Esophagus (tissue), 2 donors: ENCODE results near the gene SYNE1. TPM values are rescaled to one million over a fixed set of nuclear protein-coding genes. Genes with fewer than 3 reads are reported as not detected.

Experiments used
- H3K27ac ChIP-seq, 2 donors: one replicate each; pipeline ENCODE4 v1.5.1; 2013; ENCODE audit warnings: low read depth in 2 of 2, mild to moderate bottlenecking in 2 of 2, inconsistent platforms in 1 of 2, low read length in 1 of 2, moderate library complexity in 1 of 2
- H3K27me3 ChIP-seq, 2 donors: one replicate each; pipeline ENCODE4 v1.6.1; 2013; ENCODE audit warnings: low read length in 2 of 2, control low read depth in 1 of 2, mild to moderate bottlenecking in 1 of 2; ENCODE audit not compliant: insufficient read depth in 2 of 2, control insufficient read depth in 1 of 2
- H3K36me3 ChIP-seq, 2 donors: one replicate each; pipeline ENCODE4 v1.6.1; 2013; ENCODE audit warnings: low read length in 1 of 2; ENCODE audit not compliant: control insufficient read depth in 2 of 2, insufficient read depth in 2 of 2
- H3K4me1 ChIP-seq, 2 donors: one replicate each; pipeline ENCODE4 v1.6.1; 2013; ENCODE audit warnings: low read length in 1 of 2; ENCODE audit not compliant: control insufficient read depth in 2 of 2, insufficient read depth in 2 of 2
- H3K4me3 ChIP-seq, 2 donors: one replicate each; pipeline ENCODE4 v1.5.1; 2013; ENCODE audit warnings: low read length in 2 of 2, mild to moderate bottlenecking in 2 of 2, low read depth in 1 of 2, moderate library complexity in 1 of 2
- H3K9me3 ChIP-seq, 2 donors: one replicate each; pipeline ENCODE4 v1.6.1; 2013; ENCODE audit warnings: mild to moderate bottlenecking in 2 of 2, low read depth in 1 of 2, low read length in 1 of 2, moderate library complexity in 1 of 2; ENCODE audit not compliant: control insufficient read depth in 2 of 2, insufficient read depth in 1 of 2
- WGBS, 2 donors: extraction: QIAGEN DNeasy Blood & Tissue Kit; methylation state at CpG; one replicate each; pipeline ENCODE4 v1.1.7; 2013; 5-methylcytosine and 5-hydroxymethylcytosine counted together
- polyA plus RNA-seq, 2 donors: library from polyadenylated mRNA; stranded (reverse); fragments of 200-250 nt; gene quantifications; one replicate each; pipeline ENCODE4 v1.2.3, GENCODE V29; 2013
- donor health status: healthy with polysubstance abuse.
- donor health status: Bipolar disorder and iron deficiency.

SYNE1 gene
- polyA plus RNA-seq, 2 donors: 5.4 to 7.1 TPM

DNA sequence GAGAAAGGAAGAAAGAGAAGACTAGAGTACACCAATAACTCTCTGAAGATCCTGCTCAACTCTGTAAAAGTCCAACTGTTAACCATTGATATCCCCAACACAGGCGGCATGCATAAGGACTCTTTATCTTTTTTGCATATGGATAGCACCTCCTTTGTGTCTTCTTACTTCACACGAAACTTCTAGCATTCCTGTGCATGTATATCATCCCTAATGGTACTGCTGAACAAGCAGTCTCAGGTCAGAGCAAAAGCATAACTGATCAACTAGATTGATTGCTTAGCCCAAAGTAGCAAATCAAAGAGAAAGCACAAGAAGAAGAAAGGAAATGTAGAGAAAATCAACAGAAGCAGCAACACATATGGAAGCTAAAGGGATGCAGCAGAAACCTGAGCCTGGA, 234.4 kb downstream of the SYNE1 start:
- WGBS, 2 donors: 72 to 87% methylated on average over 2 of the region's 2 CpGs
- Histone ChIP-seq H3K27ac (no peak overlapping the region), H3K9me3 (no peaks in the 10 kb centered on the region), H3K27me3 (no peaks in the 10 kb centered on the region), H3K4me3 (no peak overlapping the region), H3K36me3 (no peaks in the 10 kb centered on the region), H3K4me1 (no peaks in the 10 kb centered on the region)

DNA sequence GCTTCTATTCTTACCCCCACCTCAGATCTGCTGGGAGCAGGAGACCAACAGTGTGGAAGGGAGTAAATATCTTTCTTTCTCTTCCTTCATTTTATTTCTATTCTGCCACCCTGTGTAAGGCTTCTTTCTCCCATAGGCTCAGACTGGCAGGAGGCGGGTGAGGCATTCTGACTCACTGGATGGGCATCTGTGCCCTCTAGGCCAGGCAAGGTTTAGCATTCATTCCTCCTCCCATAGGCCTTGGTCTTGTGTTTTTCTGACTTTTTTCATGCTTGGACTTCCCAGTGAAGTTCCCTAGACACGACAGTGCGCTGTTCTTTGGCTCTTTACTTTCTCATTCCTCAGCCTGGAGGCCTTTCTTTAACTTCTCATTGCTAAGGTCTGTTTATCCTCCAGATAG, 235.2 kb downstream of the SYNE1 start:
- Histone ChIP-seq H3K27ac (no peak overlapping the region), H3K9me3 (no peaks in the 10 kb centered on the region), H3K36me3 (no peaks in the 10 kb centered on the region), H3K27me3 (no peaks in the 10 kb centered on the region), H3K4me1 (no peaks in the 10 kb centered on the region), H3K4me3 (no peak overlapping the region)
- WGBS, 2 donors: 47 to 74% methylated on average over 3 of the region's 3 CpGs

DNA sequence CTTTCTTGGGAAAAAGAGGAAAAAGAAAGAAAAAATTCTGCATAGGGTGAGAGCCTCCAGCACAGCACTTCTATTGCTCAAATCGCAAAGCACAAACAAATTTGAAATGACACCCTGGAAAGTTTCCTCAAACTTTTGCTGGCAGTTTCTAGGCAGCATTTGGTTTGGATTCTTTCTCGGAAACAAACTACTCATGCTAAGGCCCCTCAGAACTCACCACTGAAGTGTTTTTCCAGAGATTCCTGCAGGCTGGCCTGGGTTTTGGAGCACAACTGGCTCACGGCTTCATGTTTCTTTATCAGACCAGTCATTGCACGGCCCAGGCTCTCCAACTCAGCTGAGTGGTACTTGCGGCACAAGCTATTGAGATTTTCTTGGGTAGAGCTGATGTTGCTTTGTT, 237.8 kb downstream of the SYNE1 start:
- WGBS, 2 donors: 73 to 76% methylated on average over 5 of the region's 5 CpGs
- Histone ChIP-seq H3K36me3 (no peaks in the 10 kb centered on the region), H3K4me1 (no peaks in the 10 kb centered on the region), H3K27ac (no peak overlapping the region), H3K27me3 (no peaks in the 10 kb centered on the region), H3K4me3 (no peak overlapping the region), H3K9me3 (no peaks in the 10 kb centered on the region)

DNA sequence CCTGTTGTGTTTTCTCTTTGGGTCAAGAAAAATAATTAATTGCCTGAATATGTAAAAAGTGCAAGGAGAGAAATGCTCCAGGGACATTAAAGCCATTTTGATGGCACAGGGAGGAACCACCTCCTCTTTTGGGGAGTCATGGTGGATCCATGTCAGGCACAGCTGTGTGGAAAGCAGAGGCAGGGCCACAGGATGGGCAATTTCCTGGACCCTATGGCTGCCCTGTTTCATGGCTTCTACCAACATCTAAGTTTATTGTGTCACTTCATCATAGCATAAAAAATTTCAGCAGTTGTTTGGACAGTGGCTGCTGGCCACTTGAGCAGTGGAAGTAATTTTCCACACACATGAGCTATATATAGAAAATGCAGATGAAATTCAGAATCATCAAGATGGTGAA, 238.2 kb downstream of the SYNE1 start:
- Histone ChIP-seq H3K4me1 (no peaks in the 10 kb centered on the region), H3K4me3 (no peak overlapping the region), H3K9me3 (no peaks in the 10 kb centered on the region), H3K27ac (no peak overlapping the region), H3K36me3 (no peaks in the 10 kb centered on the region), H3K27me3 (no peaks in the 10 kb centered on the region)

DNA sequence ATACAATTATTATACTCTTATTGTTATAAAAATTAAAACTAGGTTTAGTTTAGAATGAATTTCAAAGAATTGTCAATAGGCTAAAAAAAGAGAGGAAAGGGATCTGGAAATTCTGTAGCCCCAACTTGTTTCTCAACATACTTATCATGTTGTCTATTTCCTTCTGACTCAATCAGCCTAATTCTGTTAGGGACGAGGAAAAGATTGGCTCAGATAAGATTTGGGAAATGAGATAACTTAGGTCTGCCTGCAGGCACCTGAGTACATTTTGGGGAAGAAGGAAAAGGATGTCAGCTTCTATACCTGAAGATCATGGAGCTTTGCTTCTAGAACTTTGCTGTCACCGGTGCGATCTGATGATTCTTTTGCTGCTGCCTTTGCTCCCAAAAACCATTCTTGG, 238.8 kb downstream of the SYNE1 start:
- no peak overlapping the region for H3K4me3 ChIP-seq
- H3K36me3 ChIP-seq: no peaks in the 10 kb centered on the region
- no peak overlapping the region for H3K27ac ChIP-seq
- no peaks in the 10 kb centered on the region for H3K27me3 ChIP-seq
- 71 to 82% methylated on average over 3 of the region's 3 CpGs for WGBS, 2 donors
- no peaks in the 10 kb centered on the region for H3K4me1 ChIP-seq
- H3K9me3 ChIP-seq: no peaks in the 10 kb centered on the region

DNA sequence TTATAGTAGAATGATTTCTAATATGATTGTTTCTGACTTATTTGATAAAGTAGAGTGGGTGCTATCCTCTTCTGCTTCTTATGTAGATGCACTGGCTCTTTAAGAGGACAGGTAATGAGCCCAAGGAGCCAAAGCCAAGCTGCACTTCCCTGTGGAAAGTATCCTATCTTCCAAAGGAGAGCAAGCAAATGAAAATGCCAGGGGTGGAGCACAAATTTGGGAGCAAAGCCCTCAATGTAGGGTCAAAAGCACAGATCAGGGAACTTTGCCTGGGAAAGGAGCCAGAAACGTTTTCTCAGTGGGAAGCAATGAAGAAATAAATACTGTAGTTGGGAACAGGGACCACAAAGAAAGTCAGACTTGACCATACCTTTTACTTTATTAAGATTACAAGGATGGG, 242.9 kb downstream of the SYNE1 start:
- Histone ChIP-seq H3K27ac (no peak overlapping the region), H3K36me3 (no peaks in the 10 kb centered on the region), H3K27me3 (no peaks in the 10 kb centered on the region), H3K4me1 (no peaks in the 10 kb centered on the region), H3K4me3 (no peak overlapping the region), H3K9me3 (no peaks in the 10 kb centered on the region)
- 14 to 25% methylated on average over 1 of the region's 1 CpG for WGBS, 2 donors

DNA sequence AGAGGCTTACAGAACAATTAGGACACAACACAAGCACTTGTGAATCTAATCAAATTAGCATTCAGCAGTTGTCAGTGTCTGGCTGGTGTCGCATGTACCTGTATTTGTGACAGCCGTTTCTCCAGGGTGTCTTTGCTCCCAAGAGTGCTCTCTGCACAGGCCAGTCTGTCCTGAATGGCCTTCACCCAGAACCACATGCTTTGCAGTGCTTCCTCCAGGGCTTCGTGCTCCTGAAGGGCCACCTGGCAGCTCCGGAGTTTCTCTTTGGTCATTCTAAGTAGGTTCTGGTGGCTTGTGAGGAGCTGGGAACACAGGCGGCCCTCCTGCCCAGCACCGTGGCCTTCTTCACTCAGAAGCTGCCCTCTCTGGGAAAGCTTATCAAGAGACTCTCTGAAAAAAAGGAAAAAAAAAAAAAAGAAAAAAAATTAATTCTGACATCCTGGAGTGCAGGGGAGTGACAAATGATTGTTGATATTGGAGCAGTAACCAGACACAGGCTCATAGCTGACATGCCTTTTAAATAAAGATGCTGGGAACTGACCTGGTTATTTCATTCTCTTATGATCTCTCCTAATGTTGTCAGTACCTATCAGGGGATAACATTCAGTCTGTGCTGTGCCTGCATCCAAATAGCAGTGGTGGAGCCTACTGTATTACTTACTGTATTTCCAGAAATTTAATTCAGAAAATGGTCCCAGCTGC, 245.8 kb downstream of the SYNE1 start:
- no peak overlapping the region for H3K4me3 ChIP-seq
- H3K4me1 ChIP-seq: no peaks in the 10 kb centered on the region
- H3K27ac ChIP-seq: no peak overlapping the region
- H3K27me3 ChIP-seq: no peaks in the 10 kb centered on the region
- 82% methylated on average over 6 of the region's 6 CpGs for WGBS, 2 donors
- no peaks in the 10 kb centered on the region for H3K36me3 ChIP-seq
- no peaks in the 10 kb centered on the region for H3K9me3 ChIP-seq

DNA sequence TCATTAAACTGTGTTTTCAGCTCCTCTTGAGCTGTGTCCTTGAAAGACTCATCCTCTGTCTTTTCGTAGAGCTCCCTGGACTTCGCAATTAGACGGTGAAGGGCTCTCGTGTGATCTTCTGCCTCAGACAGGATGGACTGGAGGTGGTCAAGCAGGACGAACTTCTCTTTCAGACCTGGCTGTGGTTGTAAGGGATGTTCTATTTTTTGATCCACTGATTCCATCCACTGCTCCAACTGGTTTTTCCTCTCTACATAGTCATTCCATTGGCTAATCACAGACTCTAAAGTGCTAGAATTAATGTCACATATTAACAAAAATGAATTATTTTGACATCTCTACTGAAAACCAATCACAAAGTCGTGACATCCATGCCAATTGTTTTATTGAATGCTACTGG, 250.1 kb downstream of the SYNE1 start:
- no peaks in the 10 kb centered on the region for H3K27me3 ChIP-seq
- no peak overlapping the region for H3K27ac ChIP-seq
- no peaks in the 10 kb centered on the region for H3K9me3 ChIP-seq
- no peaks in the 10 kb centered on the region for H3K4me1 ChIP-seq
- WGBS, 2 donors: 75 to 76% methylated on average over 6 of the region's 6 CpGs
- no peaks in the 10 kb centered on the region for H3K36me3 ChIP-seq
- H3K4me3 ChIP-seq: no peak overlapping the region

DNA sequence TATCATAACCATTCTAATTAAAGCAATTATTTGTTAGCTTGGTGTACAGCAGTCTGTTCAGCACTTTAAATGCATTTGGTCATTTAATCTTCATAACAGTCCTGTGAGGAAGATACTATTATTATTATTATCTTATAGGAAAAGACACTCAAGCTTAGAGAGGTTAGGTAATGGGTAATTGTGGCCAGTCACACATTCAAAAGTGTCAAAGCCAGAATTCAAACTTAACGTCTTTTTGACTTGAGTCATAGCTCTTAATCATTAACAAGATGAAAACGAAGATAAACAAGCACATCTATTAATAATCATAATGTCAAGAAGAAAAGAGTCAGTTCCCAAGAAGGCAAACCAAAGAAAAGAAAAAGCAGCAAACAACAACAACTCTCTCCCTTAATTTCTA, 251.0 kb downstream of the SYNE1 start:
- Histone ChIP-seq H3K4me1 (peaks cover 0 to 2% of the 10 kb centered on the region in 2 donors), H3K27me3 (no peaks in the 10 kb centered on the region), H3K27ac (no peak overlapping the region), H3K4me3 (no peak overlapping the region), H3K9me3 (no peaks in the 10 kb centered on the region), H3K36me3 (no peaks in the 10 kb centered on the region)
- 30 to 31% methylated on average over 2 of the region's 2 CpGs for WGBS, 2 donors
